ENCODE results near the gene EVC. TPM values are rescaled to one million over a fixed set of nuclear protein-coding genes. Genes with fewer than 3 reads are reported as not detected.

The EVC gene
- total RNA-seq, 1 donor from 2014 or later = 27.6 TPM

DNA sequence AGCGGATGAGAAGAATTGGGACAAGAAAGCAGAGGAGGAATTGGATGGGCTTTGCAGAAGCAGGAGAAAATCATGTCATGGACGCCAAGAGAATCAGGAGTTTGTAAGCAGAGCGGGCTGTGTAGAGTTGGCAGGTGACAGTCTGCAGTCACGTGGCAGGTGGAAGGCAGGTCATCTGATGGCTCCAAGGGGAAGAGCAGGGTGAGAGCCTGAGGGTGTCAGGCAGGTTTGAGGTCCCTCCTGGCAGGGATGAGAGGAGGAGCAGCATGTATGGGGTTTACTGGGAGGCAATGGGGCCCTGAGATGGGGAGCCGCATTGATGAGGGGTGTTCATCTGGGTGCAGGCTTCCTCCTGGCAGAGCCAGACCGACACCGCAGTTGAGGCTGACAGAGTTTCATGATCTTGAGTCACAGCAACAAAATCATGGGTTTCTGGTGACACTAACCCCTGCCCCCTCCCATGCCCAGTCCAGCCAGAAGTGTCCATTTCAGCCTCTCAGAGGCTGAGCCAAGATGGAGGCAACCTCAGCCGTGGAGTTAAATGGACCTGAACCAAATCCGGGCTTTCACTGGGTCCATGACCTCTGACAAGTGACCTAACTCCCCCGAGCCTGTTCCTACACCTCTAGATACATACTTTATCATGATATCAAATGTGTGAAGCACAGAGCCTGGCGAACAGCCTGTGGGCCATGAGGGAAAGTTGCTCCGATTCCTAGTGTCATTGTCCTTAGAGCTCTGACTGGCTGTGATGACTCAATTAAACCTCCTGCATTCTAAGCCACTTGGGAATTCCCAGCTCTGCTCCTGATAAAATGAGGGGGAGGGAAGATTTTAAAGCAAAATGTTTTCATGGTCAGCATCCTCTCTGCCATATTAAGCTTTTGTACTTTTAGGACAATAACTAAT is 36.1 kb downstream of the EVC start:
- intact Hi-C loops (cut with DNase I) = no loop called here

DNA sequence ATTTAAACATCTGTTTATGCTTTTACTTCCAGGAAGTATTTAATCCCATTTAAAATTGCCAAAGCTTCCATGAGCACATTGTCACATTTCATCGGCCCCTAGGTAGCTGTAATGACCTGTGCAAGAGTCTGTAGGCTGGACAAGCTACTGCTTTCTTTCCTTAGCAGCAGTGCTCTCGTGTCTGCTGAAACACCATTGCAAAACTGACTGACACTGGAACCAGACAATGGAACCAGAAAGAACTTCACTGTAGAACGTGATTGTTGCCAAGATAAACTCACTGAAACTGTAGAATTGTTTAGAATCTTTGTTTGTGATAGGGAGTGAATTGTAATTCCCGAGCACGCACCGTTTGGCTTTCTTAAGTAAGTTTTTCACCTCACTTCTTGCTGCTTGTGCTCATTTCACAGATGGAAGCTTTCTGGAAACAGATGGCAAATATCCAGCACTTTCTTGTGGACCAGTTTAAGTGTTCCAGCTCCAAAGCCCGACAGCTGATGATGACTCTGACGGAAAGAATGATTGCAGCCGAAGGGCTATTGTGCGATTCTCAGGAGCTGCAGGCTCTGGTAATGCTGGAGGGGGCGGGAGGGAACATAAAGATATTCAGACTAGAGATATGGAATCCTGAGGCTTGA is 36.9 kb downstream of the EVC start:
- H3K27me3 ChIP-seq = no peaks in the 10 kb centered on the region
- intact Hi-C loops (cut with DNase I) = no loop called here
- H3K9me3 ChIP-seq = no peaks in the 10 kb centered on the region
- peak; percentile 5 for DNase-seq
- no peak overlapping the region for H3K27ac ChIP-seq
- ATAC-seq = no peak
- no peak overlapping the region for H3K4me3 ChIP-seq
- TF ChIP-seq, protein P1, sequence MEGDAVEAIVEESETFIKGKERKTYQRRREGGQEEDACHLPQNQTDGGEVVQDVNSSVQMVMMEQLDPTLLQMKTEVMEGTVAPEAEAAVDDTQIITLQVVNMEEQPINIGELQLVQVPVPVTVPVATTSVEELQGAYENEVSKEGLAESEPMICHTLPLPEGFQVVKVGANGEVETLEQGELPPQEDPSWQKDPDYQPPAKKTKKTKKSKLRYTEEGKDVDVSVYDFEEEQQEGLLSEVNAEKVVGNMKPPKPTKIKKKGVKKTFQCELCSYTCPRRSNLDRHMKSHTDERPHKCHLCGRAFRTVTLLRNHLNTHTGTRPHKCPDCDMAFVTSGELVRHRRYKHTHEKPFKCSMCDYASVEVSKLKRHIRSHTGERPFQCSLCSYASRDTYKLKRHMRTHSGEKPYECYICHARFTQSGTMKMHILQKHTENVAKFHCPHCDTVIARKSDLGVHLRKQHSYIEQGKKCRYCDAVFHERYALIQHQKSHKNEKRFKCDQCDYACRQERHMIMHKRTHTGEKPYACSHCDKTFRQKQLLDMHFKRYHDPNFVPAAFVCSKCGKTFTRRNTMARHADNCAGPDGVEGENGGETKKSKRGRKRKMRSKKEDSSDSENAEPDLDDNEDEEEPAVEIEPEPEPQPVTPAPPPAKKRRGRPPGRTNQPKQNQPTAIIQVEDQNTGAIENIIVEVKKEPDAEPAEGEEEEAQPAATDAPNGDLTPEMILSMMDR (IDR thresholded peaks at IDR 0.05) = no peak
- H3K36me3 ChIP-seq = peaks cover 12% of the 10 kb centered on the region
- no peaks in the 10 kb centered on the region for H3K4me1 ChIP-seq

More for the DNA sequence above, 36.1 kb downstream of the EVC start:
- TF ChIP-seq, protein P1 (IDR thresholded peaks at IDR 0.05) = no peak
- DNase-seq = peak; percentile 31
- peaks cover 18% of the 10 kb centered on the region for H3K36me3 ChIP-seq
- no peak overlapping the region for H3K27ac ChIP-seq
- no peak for ATAC-seq
- H3K27me3 ChIP-seq = no peaks in the 10 kb centered on the region
- no peak overlapping the region for H3K4me3 ChIP-seq
- no peaks in the 10 kb centered on the region for H3K9me3 ChIP-seq
- no peaks in the 10 kb centered on the region for H3K4me1 ChIP-seq

DNA sequence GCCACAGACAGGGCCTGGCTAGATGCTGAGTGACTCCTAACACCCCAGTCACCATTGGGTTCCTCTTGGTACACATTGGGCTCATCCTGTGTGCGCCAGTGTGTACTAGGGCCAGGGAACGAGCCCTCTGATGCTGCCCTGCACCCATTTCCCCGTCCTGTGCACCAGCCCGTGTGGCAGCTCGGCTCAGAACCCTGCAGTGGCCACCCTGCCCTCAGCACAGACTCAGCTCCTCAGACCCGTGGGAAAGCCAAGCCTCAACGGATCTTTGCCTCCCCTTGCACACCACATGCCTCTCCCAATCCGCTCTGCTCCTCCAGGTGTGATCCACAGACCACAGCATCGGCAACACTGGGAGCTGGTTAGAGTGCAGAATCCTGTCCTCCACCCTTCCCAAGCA is 38.6 kb downstream of the EVC start:
- Histone ChIP-seq H3K36me3 (peaks cover 18% of the 10 kb centered on the region), H3K4me3 (no peak overlapping the region), H3K9me3 (no peaks in the 10 kb centered on the region), H3K4me1 (no peaks in the 10 kb centered on the region), H3K27me3 (no peaks in the 10 kb centered on the region), H3K27ac (no peak overlapping the region)
- TF ChIP-seq, protein P1 (IDR thresholded peaks at IDR 0.05) = no peak
- DNase-seq (peak; percentile 51), ATAC-seq (no peak)
- intact Hi-C loops (cut with DNase I) = no loop called here

DNA sequence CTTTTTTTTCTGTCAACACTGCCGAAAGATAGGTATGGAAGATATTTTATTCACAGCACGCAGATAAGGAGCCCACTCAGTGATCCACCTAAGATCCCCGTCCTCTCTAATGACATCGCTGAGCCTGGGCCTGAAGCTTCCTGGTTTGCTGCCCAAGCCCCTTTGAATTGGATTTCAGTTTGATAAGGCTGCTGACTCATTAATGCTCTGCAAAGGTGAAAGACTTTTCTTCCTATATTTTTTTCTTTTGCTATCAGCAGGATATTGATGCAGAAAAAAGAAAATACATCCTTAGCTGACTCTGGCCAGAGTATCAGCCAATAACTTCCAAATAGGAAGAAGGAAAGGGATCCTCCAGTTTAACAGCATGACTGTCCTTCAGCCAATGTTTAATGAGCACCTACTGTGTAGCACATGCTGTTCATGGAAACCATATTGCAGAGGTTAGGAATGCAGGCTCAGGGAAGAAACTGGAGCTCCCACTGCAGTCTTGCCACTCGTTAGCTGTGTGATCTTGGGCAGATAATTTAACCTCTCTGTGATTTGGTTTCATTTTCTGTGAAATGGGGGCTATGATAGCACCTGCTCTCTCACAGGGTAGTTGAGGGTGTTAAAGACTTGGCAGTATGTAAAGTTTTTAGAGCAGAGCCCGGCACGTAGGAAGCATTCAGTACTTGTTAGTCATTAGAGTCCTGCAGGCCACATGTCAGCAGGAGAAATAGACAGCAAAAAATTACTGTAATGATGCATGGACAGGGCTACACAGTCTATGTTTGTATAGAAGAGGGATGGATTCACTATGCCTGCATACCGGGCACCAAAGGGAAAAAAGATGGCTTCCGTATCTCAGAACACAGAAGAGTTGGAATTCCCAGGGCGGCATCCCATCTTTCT is 39.3 kb downstream of the EVC start:
- TF ChIP-seq, protein P1 (IDR thresholded peaks at IDR 0.05) = no peak
- Histone ChIP-seq H3K4me1 (no peaks in the 10 kb centered on the region), H3K27me3 (no peaks in the 10 kb centered on the region), H3K4me3 (no peak overlapping the region), H3K9me3 (no peaks in the 10 kb centered on the region), H3K36me3 (peaks cover 24% of the 10 kb centered on the region), H3K27ac (no peak overlapping the region)
- DNase-seq (peak; percentile 2), ATAC-seq (no peak)
- intact Hi-C loops (cut with DNase I) = no loop called here

DNA sequence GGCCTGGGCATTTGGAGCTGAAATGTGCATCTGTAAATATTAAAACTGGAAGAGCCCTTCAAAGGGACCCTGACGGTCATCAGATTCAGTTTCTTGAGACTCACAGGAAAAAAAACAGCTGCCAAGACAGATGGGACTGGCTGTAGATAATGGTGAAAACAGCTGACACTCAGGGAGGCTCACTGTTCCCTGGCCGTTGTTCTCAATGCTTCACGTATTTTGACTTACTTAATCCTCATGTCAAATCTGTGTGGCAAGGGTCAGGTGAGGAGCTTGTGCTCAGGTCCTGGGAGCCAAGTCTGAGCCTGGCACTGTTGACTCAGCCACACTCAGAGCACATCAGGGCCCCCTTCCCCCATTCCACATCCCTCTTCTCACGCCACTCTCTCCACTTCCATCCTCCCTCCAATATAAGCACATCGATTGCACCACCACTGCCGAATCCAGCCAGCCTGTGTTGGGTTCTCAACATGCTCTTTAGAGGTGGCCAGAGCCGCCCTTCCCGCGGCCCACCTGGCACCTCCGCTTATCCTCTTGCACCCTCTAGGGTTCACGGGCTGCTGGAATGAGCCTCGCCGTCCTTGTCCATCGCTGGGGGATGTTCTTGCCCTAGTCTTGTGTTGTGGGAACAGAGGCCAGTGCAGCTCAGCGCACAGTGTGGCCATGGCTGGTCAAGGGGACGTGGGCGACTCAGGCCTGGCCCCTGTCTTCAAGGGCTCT is 40.1 kb downstream of the EVC start:
- H3K9me3 ChIP-seq = no peaks in the 10 kb centered on the region
- intact Hi-C loops (cut with DNase I) = no loop called here
- H3K27ac ChIP-seq = no peak overlapping the region
- TF ChIP-seq, protein P1 (IDR thresholded peaks at IDR 0.05) = no peak
- H3K4me1 ChIP-seq = no peaks in the 10 kb centered on the region
- no peak overlapping the region for H3K4me3 ChIP-seq
- no peaks in the 10 kb centered on the region for H3K27me3 ChIP-seq
- DNase-seq (peak; percentile 46), ATAC-seq (no peak)
- H3K36me3 ChIP-seq = peaks cover 32% of the 10 kb centered on the region

Data from upper lobe of right lung (tissue), 1 donor.